HL-60/S4 (cell line): ENCODE results near the gene BRPF1.

ENCODE experiments used
- in situ Hi-C: fragments of 300-500 bp; cut with MboI; formaldehyde crosslinking; loops from 2 replicates; pipeline ENCODE4 v1.14.3; 2022; ENCODE audit warnings: low sequenced_read_pairs

BRPF1 gene

GRCh38 chr3:9786209-9786739 is 54.7 kb downstream of the BRPF1 start:
- in situ Hi-C loops: no loop called here

- in situ Hi-C loops: no loop called here
These were observed 55.5 kb downstream of the BRPF1 start for GRCh38 chr3:9786825-9787669.

- in situ Hi-C loops: no loop called here
These were observed 56.2 kb downstream of the BRPF1 start for GRCh38 chr3:9787714-9788113.

GRCh38 chr3:9791127-9791526 is 59.6 kb downstream of the BRPF1 start:
- in situ Hi-C loops: no loop called here

- in situ Hi-C loops: no loop called here
These were observed 60.4 kb downstream of the BRPF1 start for GRCh38 chr3:9791790-9792404.

DNA sequence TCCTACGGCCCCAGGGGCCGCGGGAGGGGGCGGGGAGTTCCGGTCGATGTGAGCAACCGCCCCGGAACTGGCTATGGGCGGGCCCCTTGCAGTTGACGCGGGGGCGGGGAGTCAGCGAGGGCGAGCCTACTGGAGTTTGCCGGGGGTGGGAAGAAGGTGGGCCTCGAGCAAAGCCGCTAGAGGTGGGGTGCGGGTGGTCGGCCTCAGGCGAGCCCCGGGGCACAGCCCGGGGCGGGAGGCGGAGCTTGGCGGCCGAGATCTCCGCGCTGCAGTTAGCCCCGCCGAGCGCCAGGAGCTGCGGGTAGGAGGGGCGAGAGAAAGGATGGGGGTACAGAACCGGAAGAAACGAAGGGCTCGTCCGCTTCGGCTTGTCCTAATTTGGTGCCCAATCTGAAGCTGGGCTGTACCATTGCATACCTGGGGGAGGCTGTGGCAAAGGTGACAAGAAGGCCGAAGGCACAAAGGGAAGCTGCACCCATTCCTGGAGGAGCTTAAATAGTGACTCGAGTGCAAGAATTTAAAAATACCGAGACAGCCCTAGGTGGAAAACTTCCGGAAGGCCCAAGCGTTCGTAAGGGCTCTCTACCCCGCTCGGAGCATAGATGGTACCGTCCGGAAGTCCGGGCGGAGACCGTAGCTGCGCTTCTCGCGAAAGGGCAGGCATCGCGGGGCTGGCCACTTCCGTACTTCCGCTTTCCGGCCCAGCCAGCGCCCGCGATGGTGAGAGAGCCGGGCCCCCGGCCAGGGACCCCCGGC is 61.0 kb downstream of the BRPF1 start, which contains the start of the genes ARPC4 and TADA3:
Gene ARPC4 (plus strand): TSS at position 678 of the 756 bp plus-strand sequence. CDS start 40 bp downstream, at position 718.
Gene TADA3 (minus strand): TSS at position 69 of the 756 bp plus-strand sequence. CDS start 1,007 bp downstream, outside the sequence.
- in situ Hi-C loops: no loop called here

GRCh38 chr3:9793161-9793781 is 61.7 kb downstream of the BRPF1 start:
- in situ Hi-C loops: no loop called here

DNA sequence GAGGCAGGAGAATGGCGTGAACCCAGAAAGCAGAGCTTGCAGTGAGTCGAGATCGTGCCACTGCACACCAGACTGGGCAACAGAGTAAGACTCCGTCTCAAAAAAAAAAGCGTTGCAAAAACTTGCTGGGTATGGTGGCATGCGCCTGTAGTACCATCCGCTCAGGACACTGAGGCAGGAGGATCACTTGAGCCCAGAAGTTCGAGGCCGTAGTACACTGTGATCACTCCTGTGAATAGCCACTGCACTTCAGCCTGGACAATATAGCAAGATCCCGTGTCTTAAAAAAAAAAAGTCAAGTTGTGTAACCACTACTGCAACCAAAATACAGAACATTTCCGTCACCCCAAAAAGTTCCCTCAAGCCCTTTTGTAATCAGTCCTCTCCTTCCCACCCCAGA is 62.9 kb downstream of the BRPF1 start:
- in situ Hi-C loops: no loop called here

- in situ Hi-C loops: no loop called here
These were observed 63.7 kb downstream of the BRPF1 start for GRCh38 chr3:9795207-9795606.

GRCh38 chr3:9797196-9797945 is 65.8 kb downstream of the BRPF1 start:
- in situ Hi-C loops: no loop called here
